HL-60 (cell line): Measurements from ENCODE around the gene NAP1L4.

Experiments
- CTCF ChIP-seq: IDR thresholded peaks from one replicate; pipeline ENCODE4 v1.5.1; 2011; ENCODE audit warnings: low read length, control low read depth, inconsistent platforms; ENCODE audit not compliant: insufficient read depth
- REST ChIP-seq: IDR thresholded peaks from 2 replicates; pipeline ENCODE4 v1.6.1; 2012; ENCODE audit warnings: low read depth; ENCODE audit not compliant: insufficient replicate concordance

- no peak for TF ChIP-seq CTCF
- TF ChIP-seq REST = no peak
These were observed 75.8 kb downstream of the NAP1L4 start for GRCh38 chr11:2916114-2916891.
